CD4-positive, alpha-beta T cell (primary cell): ENCODE results near the gene ZNF24. TPM values are rescaled to one million over a fixed set of nuclear protein-coding genes. Genes with fewer than 3 reads are reported as not detected.

ENCODE experiments used
- ATAC-seq: fragments of 200-7000 bp; cut with Tn5 transposase; one replicate; pipeline ENCODE4 v1.10.0; 2022; ENCODE audit warnings: mild to moderate bottlenecking; ENCODE audit not compliant: poor library complexity
- CTCF ChIA-PET: fragments of 350-600 bp; sonication (Branson Sonifier 250); formaldehyde crosslinking; loops from one replicate; lab custom pipeline; 2021; ENCODE audit warnings: antibody characterized with exemption, inconsistent platforms; lab: Charles Lee
- POLR2A ChIA-PET: fragments of 350-600 bp; sonication (Branson Sonifier 250); formaldehyde crosslinking; loops from one replicate; lab custom pipeline; 2021; ENCODE audit warnings: antibody characterized with exemption, inconsistent platforms; lab: Charles Lee
- DNase-seq, 14 experiments: peaks; one replicate each; pipeline ENCODE4 v3.0.0-alpha.2; 2013 to 2020; ENCODE audit warnings: mixed read lengths in 2 of 14
- H3K27ac ChIP-seq, 2 donors: one replicate each; pipeline versions ENCODE4 v1.5.1 to v1.7.0; 2013; ENCODE audit warnings: low read length in 2 of 2, low read depth in 1 of 2, mild to moderate bottlenecking in 1 of 2
- H3K27me3 ChIP-seq, 2 experiments: 1 replicate in 1 of 2; 2 replicates in 1 of 2; pipeline versions ENCODE4 v1.6.1 to v1.7.0; 2013; ENCODE audit warnings: low read length in 2 of 2, control low read depth in 1 of 2, mild to moderate bottlenecking in 1 of 2, moderate library complexity in 1 of 2; ENCODE audit not compliant: insufficient read depth in 2 of 2, control insufficient read depth in 1 of 2
- H3K36me3 ChIP-seq: one replicate; pipeline ENCODE4 v1.6.1; 2013; ENCODE audit warnings: low read length, control low read depth; ENCODE audit not compliant: insufficient read depth
- H3K4me1 ChIP-seq: one replicate; pipeline ENCODE4 v1.6.1; 2013; ENCODE audit warnings: low read length, control low read depth; ENCODE audit not compliant: insufficient read depth
- H3K4me3 ChIP-seq: one replicate; pipeline ENCODE4 v1.5.1; 2013; ENCODE audit warnings: mild to moderate bottlenecking, low read length, moderate library complexity
- H3K9me3 ChIP-seq, 2 experiments: 1 replicate in 1 of 2; 2 replicates in 1 of 2; pipeline versions ENCODE4 v1.6.1 to v1.7.0; 2013; ENCODE audit warnings: low read length in 2 of 2, mild to moderate bottlenecking in 2 of 2, control low read depth in 1 of 2, moderate library complexity in 1 of 2; ENCODE audit not compliant: control insufficient read depth in 1 of 2, insufficient read depth in 1 of 2
- H3K27ac Mint-ChIP-seq: one replicate; pipeline ENCODE4 v1.8.0; 2020; ENCODE audit warnings: mixed read lengths
- H3K27me3 Mint-ChIP-seq: one replicate; pipeline ENCODE4 v1.8.0; 2021; ENCODE audit warnings: mixed read lengths
- H3K36me3 Mint-ChIP-seq: one replicate; pipeline ENCODE4 v1.8.0; 2021; ENCODE audit warnings: low read depth, mixed read lengths
- H3K4me1 Mint-ChIP-seq: one replicate; pipeline ENCODE4 v1.8.0; 2021; ENCODE audit warnings: low read depth, mixed read lengths
- H3K4me3 Mint-ChIP-seq: one replicate; pipeline ENCODE4 v1.8.0; 2020; ENCODE audit warnings: mild to moderate bottlenecking, mixed read lengths
- H3K9me3 Mint-ChIP-seq: one replicate; pipeline ENCODE4 v1.8.0; 2020; ENCODE audit warnings: mixed read lengths
- intact Hi-C, 2 experiments: fragments of 100-400 bp; cut with DNase I in 1 of 2; cut with micrococcal nuclease in 1 of 2; formaldehyde crosslinking; loops; one replicate each; pipeline versions ENCODE4 v1.15.1 to v1.9.0; 2023 to 2025; cut with DNase I, micrococcal nuclease
- total RNA-seq, 174 experiments: library from RNA in 2 of 174; stranded (reverse) in 2 of 174; gene quantifications; one replicate each; pipeline ENCODE4 v1.2.3 and lab custom pipeline; 2021 to 2026
- TF ChIP-seq, protein P1 (sequence below): fragments of 200-600 bp; IDR thresholded peaks from one replicate; pipeline ENCODE4 v1.8.0; 2022; ENCODE audit warnings: antibody characterized with exemption, mild to moderate bottlenecking

Gene ZNF24
- total RNA-seq, 2 experiments from 2014 or later: 65.9 to 68.3 TPM

DNA sequence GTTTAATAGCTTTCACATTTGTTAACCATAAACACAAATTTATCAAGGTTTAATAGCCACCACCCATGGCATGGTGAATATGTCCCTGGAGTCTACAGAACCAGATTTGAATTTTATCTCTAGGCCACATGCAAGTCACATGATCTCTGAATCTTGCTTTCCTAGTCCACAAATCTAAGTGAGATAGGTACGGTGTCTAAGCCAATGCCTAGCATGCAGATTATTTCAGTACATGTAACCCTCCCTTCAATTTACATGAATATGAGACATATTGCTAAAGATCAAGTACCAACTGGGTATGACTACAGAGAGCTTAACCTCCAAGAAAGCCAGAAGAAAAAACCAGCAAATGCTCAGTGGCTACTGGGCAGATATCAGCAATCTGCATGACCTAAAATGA lies 10.0 kb downstream of the ZNF24 start:
- CTCF ChIA-PET: interaction anchor here (1.0 kb wide), 1 partner anchor 52 kb away, joined by 3 read pairs; no protein-coding TSS in a partner anchor
- H3K27ac ChIP-seq: no peak overlapping the region
- H3K27me3 ChIP-seq: no peaks in the 10 kb centered on the region
- Mint-ChIP-seq H3K4me3 (no peak overlapping the region), H3K36me3 (no peaks in the 10 kb centered on the region), H3K27ac (peak overlapping the region; percentile 9), H3K27me3 (no peaks in the 10 kb centered on the region), H3K4me1 (peaks cover 44% of the 10 kb centered on the region), H3K9me3 (no peaks in the 10 kb centered on the region)
- POLR2A ChIA-PET: no interaction called here
- peaks cover 76% of the 10 kb centered on the region for H3K36me3 ChIP-seq
- H3K4me3 ChIP-seq: no peak overlapping the region
- TF ChIP-seq, protein P1, sequence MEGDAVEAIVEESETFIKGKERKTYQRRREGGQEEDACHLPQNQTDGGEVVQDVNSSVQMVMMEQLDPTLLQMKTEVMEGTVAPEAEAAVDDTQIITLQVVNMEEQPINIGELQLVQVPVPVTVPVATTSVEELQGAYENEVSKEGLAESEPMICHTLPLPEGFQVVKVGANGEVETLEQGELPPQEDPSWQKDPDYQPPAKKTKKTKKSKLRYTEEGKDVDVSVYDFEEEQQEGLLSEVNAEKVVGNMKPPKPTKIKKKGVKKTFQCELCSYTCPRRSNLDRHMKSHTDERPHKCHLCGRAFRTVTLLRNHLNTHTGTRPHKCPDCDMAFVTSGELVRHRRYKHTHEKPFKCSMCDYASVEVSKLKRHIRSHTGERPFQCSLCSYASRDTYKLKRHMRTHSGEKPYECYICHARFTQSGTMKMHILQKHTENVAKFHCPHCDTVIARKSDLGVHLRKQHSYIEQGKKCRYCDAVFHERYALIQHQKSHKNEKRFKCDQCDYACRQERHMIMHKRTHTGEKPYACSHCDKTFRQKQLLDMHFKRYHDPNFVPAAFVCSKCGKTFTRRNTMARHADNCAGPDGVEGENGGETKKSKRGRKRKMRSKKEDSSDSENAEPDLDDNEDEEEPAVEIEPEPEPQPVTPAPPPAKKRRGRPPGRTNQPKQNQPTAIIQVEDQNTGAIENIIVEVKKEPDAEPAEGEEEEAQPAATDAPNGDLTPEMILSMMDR: no peak
- no peak for DNase-seq
- ATAC-seq: no peak
- no peaks in the 10 kb centered on the region for H3K9me3 ChIP-seq
- H3K4me1 ChIP-seq: no peaks in the 10 kb centered on the region
- intact Hi-C loops: no loop called here

- Mint-ChIP-seq H3K27me3 (no peaks in the 10 kb centered on the region), H3K27ac (no peak overlapping the region), H3K4me3 (no peak overlapping the region), H3K9me3 (no peaks in the 10 kb centered on the region), H3K4me1 (peaks cover 18% of the 10 kb centered on the region), H3K36me3 (no peaks in the 10 kb centered on the region)
- ChIA-PET CTCF (no interaction called here), POLR2A (no interaction called here)
- Histone ChIP-seq H3K4me1 (no peaks in the 10 kb centered on the region), H3K9me3 (no peaks in the 10 kb centered on the region), H3K27ac (no peak overlapping the region), H3K36me3 (peaks cover 50% of the 10 kb centered on the region), H3K4me3 (no peak overlapping the region), H3K27me3 (no peaks in the 10 kb centered on the region)
- no peak for ATAC-seq
- intact Hi-C loops: no loop called here
- DNase-seq: no peak
- TF ChIP-seq, protein P1: no peak
Measured at GRCh38 chr18:35331367-35332087, 12.7 kb downstream of the ZNF24 start.

- no peak overlapping the region for H3K4me3 ChIP-seq
- H3K4me3 Mint-ChIP-seq: no peak overlapping the region
- ATAC-seq: no peak
- no peaks in the 10 kb centered on the region for H3K27me3 ChIP-seq
- POLR2A ChIA-PET: no interaction called here
- H3K27me3 Mint-ChIP-seq: no peaks in the 10 kb centered on the region
- H3K9me3 ChIP-seq: no peaks in the 10 kb centered on the region
- no peaks in the 10 kb centered on the region for H3K36me3 Mint-ChIP-seq
- intact Hi-C loops: no loop called here
- no peaks in the 10 kb centered on the region for H3K4me1 ChIP-seq
- peaks cover 24% of the 10 kb centered on the region for H3K36me3 ChIP-seq
- no peaks in the 10 kb centered on the region for H3K9me3 Mint-ChIP-seq
- CTCF ChIA-PET: no interaction called here
- TF ChIP-seq, protein P1: no peak
- no peak for DNase-seq
- no peak overlapping the region for H3K27ac Mint-ChIP-seq
- no peak overlapping the region for H3K27ac ChIP-seq
- H3K4me1 Mint-ChIP-seq: no peaks in the 10 kb centered on the region
Measured at GRCh38 chr18:35328868-35329267, 15.4 kb downstream of the ZNF24 start.
